Muscle of back (tissue), 11 donors: ENCODE data around the gene PRSS16. TPM values are rescaled to one million over a fixed set of nuclear protein-coding genes. Genes with fewer than 3 reads are reported as not detected.

Source experiments
- DNase-seq, 3 donors: peaks; one replicate each; pipeline versions ENCODE4 v3.0.0 to v3.0.0-alpha.2; 2013
- polyA plus RNA-seq, 10 donors: library from polyadenylated mRNA; unstranded; fragments of 120-200 nt; gene quantifications; one replicate each; pipeline ENCODE4 v1.2.1, GENCODE V29; 2013; ENCODE audit not compliant: insufficient read length in 10 of 10

Gene PRSS16
- polyA plus RNA-seq, 10 donors: 0.08 to 2.2 (median 0.31) TPM; not detected in 2

- DNase-seq: no peak
These were observed 35.8 kb downstream of the PRSS16 start for GRCh38 chr6:27283279-27283678.

GRCh38 chr6:27286141-27286540 is 38.6 kb downstream of the PRSS16 start:
- no peak for DNase-seq

DNA sequence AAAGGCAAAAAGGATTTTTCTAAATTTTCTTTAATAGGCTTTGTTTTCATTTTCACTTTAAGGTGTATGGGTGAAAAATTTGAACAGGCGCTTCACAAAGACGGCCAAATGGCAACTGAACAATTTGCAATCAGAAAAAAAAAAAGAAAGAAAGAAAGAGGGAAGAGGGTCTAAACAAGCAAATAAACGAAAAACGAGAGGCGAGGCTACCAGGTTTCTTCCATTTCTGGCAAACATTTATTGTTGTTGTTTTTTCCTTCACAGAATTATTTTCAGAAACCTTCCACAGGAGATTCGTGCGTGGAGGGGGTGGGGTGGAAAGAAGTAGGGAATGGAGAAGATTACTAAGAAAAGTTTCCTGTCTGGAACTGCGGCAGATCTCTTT is 40.2 kb downstream of the PRSS16 start:
- no peak for DNase-seq

DNA sequence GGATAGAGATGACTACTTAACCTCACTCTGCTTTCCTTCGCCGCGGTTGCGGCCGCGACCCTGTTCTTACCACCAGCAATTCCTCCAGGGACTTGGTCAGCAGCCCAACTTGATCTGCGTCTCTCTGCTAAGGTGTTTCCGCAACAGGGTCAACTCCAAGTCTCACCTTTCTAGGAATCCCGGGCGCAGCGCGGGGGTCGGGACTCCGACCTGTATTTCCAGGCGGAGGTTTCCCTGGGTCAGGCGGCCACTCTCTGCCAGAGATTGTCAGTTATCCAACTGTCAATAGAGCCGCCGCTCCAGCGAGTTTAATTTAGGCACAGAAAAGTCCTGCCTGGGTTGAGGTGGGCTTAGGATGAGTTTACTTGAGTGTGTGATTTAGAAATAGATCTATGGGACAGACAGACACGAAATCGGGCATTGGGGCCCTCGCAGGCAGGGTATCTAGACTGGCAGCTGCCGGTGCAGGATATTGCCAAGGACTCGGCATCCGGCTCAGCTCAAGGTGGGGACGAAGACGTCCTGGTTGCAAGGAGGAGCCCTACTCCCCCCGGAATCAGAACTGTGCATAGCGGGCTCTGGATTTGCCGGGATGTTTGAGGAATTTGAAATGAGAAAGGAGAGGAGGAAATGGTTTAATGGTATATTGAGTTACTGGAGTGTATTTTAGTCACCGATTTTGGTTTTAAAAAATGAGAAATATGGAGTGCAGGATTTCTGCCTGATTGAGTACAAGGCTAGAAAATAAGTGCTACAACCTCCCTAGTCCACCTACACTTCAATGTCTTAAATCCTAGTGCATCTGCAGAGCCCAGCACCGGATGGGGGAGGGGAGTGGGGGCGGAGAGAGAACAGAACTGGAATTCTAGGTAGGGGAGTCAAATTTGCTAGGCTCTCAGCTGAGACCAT is 40.9 kb downstream of the PRSS16 start:
- DNase-seq: no peak

- no peak for DNase-seq
These were observed 42.8 kb downstream of the PRSS16 start for GRCh38 chr6:27290065-27290849.

DNA sequence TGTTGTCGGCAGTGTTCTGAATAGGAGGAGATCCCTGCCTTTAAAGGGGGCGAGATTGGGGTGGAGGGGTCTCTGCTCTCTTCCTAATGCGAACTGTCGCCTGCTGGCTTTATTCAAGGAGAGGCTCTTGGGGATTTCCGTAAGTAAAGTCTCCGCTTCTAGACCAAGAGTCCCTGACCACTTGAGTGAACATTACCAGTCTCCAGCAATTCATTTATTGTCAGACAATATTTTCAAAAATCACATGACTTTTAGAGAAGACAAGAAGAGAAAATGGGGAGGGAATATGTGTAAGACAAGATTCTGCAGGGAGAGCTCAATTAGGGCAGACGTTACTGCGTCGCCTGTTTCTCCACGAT is 43.3 kb downstream of the PRSS16 start:
- DNase-seq: no peak

DNA sequence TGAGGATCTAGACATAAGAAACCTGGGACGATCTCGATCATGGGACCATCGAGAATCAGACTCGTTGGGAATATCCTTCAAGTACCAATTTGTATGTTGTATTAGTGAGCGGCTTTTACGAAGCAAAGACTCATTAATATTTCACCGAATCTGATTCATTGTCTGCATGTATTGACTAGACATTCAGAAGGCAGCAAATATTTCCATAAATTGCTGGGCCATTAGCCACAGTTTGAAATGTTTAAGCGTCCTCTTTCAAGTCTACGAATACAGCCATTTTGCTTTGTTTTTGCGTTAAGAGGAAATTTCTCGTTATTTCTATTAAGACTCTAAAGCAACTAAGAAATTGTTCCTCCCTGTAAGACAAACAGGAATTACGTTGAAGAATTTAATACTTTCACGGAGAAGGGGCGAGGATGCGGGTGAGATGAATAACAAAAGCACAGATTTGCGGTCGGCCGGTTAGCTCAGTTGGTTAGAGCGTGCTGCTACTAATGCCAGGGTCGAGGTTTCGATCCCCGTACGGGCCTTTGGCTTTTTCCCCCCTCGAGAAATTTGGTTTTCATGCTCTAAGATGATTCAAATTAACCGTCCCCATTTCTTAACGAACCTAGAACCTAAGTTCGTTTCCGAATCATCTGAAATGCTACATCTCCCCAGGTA is 46.1 kb downstream of the PRSS16 start:
- DNase-seq: peak in 1 of 3 donors; percentile 34

DNA sequence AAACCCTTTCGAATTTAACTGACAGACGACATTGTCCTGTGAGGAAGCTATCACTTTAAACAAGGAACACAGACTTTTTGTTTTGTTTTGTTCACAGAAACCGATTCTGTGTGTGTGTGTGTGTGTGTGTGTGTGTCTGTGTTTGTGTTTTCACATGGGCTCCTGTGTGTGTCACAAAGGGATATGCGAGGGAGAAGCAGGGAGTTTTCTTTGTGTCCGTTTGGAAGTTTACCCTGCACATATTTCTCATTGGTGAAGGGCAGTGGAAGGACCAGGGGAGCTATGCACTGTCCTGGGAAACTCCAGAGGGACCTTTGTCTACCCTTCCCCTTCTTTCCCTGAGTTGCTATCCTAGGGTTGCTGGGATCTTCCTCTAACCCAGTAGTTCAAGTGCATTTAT is 46.9 kb downstream of the PRSS16 start:
- DNase-seq: no peak

- peak in 1 of 3 donors; percentile 41 for DNase-seq
These were observed 48.0 kb downstream of the PRSS16 start for GRCh38 chr6:27295301-27296079.

DNA sequence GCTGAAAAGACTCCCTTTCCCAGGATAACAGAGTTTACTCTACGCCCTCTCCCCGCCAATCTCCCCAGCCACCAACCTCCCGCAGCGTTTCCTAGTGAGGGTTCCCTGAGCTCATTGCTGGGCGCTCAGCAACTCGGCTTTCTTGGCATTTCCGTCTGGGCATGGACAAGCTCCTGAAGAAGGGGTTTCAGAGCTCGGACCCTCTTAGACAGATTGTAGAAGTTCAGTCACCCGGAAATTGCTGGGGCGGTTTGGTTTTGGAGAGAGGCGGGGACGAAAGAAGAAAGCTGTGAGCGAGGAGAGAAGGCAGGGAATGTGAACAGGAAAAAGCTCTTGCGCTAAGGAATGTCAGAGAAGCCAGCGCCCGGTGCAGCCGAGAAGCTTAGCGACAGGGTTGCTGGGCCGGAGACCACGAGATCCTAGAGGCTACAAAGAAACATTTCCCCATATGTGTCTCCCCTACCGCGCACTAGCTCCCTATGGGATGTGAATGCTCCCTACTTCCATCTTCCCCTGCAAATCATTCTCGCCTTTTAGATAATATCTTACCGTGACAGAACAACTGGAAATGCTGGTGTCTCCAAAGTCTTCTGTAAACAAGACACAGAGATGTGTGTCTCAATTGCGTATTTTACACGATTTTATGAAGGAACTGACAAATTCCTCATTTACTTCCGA is 48.7 kb downstream of the PRSS16 start:
- DNase-seq: peak in 1 of 3 donors; percentile 32

- DNase-seq: no peak
These were observed 50.0 kb downstream of the PRSS16 start for GRCh38 chr6:27297484-27297856.

DNA sequence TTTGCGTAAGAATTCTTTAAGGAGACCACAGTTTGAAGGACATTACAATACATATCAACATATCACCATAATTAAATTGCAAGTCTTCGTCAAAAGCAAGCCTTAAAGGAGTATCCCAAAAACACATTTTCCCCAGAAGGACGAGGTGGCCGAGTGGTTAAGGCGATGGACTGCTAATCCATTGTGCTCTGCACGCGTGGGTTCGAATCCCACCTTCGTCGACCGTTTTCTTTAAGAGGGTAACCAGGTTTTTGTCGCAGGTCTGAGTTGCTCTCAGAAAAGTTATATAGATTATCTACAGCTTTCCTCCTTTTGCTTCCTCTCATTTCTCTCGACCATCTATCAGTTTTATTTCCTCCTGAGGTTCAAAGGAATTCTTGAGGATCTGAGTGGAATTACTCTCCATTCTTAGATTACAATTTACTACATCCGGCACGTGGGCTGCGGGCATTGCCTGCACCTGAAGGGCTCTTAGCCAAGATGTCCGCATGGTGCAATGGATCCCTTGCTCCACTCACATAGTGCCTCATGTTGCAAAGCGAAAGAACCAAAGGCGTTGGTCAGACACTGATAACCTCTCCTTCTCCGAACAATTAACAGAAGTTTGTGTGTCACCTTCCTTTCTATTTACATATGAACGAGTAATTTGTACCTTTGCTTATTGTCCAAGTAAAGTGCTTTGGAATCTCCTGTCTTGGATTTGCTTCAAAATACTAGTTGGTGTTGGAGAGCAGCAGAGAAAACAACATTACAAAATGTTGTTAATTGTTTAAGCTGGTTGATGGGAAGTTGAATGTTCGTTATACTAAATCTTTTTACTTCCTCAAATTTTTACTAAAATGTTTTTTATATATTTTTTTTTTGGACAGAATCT is 50.6 kb downstream of the PRSS16 start:
- DNase-seq: no peak

DNA sequence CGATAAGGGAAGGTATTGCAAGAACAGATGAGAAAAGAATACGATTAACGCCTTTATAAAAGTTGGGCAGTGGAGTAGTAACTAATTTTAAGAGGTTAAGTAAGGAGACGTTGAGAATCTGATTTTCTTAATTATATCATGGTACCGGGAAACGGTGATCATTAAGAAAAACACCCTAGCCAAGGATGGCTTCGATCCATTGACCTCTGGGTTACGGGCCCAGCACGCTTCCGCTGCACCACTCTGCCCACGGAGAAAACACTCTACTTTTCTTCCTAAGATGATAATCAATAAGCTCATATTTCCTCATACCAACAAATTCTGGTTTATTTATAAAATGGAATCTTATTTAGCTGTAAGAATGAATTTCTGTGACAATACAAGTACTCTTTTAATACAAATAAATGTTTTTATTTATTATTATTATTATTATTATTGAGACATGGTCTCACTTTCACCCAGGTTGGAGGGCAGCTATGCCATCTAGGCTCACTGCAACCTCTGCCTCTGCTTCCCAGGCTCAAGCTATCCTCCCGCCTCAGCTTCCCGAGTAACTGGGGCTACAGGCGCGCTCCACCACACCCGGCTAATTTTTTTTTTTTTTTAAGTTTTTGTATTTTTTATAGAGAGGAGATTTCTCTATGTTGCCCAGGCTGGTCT is 56.2 kb downstream of the PRSS16 start:
- no peak for DNase-seq

Other genes with a start within 250 kb of the PRSS16 start
- gene POM121L2, start 64.6 kb downstream of the PRSS16 start, polyA plus RNA-seq: not detected
- gene ZNF391, start 141.1 kb downstream of the PRSS16 start, polyA plus RNA-seq: 1 to 10 TPM; 3.5 to 5.7 (median 5.1) TPM
- 10 to 100 TPM in 8 of 10 donors, 1 to 10 TPM in 2; 9.3 to 12.4 (median 10.4) TPM for gene ZNF184, start 225.4 kb downstream of the PRSS16 start, polyA plus RNA-seq